ENCODE results near the gene CHD5.

The CHD5 gene

GRCh38 chr1:6118415-6118814 lies 61.7 kb downstream of the CHD5 start:
- no peak for TF ChIP-seq CTCF (IDR thresholded peaks at IDR 0.05)

GRCh38 chr1:6117624-6118023 lies 62.5 kb downstream of the CHD5 start:
- no peak for TF ChIP-seq CTCF (IDR thresholded peaks at IDR 0.05)

DNA sequence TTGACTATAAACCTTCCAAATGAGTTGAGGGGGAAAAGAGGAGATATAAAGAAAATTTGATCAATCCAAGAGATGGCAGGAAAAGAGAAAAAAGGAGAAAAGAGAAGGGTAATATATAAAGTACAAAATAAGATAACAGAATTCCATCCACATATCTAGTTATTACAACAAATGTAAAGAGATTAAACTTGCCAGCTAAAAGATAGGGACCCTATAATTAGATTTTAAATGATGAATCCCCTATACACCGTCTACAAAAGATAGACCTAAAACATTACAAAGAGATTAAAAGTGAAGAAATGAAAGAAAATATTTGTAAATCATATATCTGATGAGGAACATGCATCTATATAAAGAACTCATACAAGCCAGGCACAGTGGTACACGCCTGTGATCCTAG lies 63.1 kb downstream of the CHD5 start:
- TF ChIP-seq CTCF (IDR thresholded peaks at IDR 0.05), result no peak

GRCh38 chr1:6116137-6116536 lies 64.0 kb downstream of the CHD5 start:
- TF ChIP-seq CTCF (IDR thresholded peaks at IDR 0.05), result no peak

- TF ChIP-seq CTCF (IDR thresholded peaks at IDR 0.05), result no peak
Observed at GRCh38 chr1:6113745-6114144, 66.4 kb downstream of the CHD5 start.

GRCh38 chr1:6113116-6113515 lies 67.0 kb downstream of the CHD5 start:
- TF ChIP-seq CTCF (IDR thresholded peaks at IDR 0.05), result no peak

DNA sequence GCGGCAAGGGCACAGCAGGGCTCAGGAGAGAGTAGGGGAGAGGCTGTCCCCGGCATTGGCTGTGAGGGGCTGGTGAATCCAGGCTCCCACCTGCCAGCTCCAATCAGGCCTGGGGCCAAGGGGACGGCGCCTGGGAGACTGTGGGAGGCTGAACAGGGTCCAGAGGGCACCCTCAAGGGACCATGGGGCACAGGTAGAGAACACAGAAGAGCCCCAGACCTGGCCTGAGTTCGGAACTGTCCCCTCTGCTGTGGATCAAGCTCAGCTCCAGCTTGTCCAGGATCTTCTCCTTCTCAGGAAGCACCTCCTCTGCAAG lies 67.5 kb downstream of the CHD5 start:
- TF ChIP-seq CTCF (IDR thresholded peaks at IDR 0.05), result no peak

DNA sequence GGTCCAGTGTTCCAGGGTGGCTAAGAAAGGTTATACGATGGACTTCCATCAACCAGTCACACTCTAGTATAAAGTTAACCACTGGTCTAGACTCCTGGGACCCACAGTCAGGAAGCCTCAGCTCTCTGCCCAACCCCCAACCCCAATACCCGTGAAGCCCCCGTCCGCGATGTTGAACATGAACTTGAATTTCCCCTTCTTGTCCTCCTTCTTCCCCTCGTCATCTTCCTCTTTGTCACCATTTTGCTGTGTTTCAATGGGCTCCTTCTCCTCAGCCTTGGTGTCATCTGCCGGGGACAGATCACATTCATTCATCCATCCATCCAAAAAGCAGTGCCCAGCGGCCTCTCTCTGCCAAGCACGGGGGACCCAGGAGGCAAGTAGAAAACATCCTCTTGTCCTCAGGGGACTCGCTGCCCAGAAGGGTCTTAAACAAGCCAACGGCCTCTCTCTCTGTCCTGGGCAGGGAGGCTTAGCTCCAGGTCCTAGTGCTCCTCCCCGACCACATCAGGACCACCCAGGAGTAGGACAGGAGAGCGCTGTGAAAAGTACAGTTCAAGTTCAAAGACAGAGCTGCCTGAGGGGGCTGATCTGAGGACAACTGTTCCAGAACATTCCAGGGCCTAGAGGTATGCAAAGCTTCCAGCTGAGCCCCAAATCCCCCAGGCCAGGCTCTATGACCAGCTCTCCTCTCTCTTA lies 68.0 kb downstream of the CHD5 start:
- no peak for TF ChIP-seq CTCF (IDR thresholded peaks at IDR 0.05)

Measured in LNCAP (cell line).